Endometrial microvascular endothelial cells (primary cell): ENCODE data around the gene YAP1. TPM values are rescaled to one million over a fixed set of nuclear protein-coding genes. Genes with fewer than 3 reads are reported as not detected.

Source experiments
- in situ Hi-C: cut with HindIII; loops from 2 replicates; pipeline ENCODE4 v1.10.0; 2017; ENCODE audit warnings: low sequenced_read_pairs, low pct_unique_long_range_greater_than_20kb; ENCODE audit errors: inconsistent ontology term
- total RNA-seq: library from RNA; depleted of rRNA; stranded (reverse); fragments of >200 nt; gene quantifications from one replicate; pipeline ENCODE4 v1.2.3, GENCODE V29; 2015; ENCODE audit errors: inconsistent ontology term

Gene YAP1
- 3.2 TPM for total RNA-seq

GRCh38 chr11:102109896-102110760 is at the start of gene YAP1:
Gene YAP1 (plus strand): TSS chr11:102110447. CDS start chr11:102110849, 402 bp downstream.
- in situ Hi-C loops, result no loop called here

- in situ Hi-C loops, result no loop called here
Observed at GRCh38 chr11:102061276-102061675, 49.0 kb upstream of the YAP1 start.

GRCh38 chr11:102062106-102062505 is 48.1 kb upstream of the YAP1 start:
- in situ Hi-C loops, result no loop called here

GRCh38 chr11:102064316-102064715 is 45.9 kb upstream of the YAP1 start:
- in situ Hi-C loops, result no loop called here

GRCh38 chr11:102070766-102071165 is 39.5 kb upstream of the YAP1 start:
- in situ Hi-C loops, result no loop called here

- in situ Hi-C loops, result no loop called here
Observed at GRCh38 chr11:102071497-102072472, 38.5 kb upstream of the YAP1 start.

- in situ Hi-C loops, result no loop called here
Observed at GRCh38 chr11:102073253-102073652, 37.0 kb upstream of the YAP1 start.

GRCh38 chr11:102079625-102080024 is 30.6 kb upstream of the YAP1 start:
- in situ Hi-C loops, result no loop called here

- in situ Hi-C loops, result no loop called here
Observed at GRCh38 chr11:102081313-102081712, 28.9 kb upstream of the YAP1 start.

- in situ Hi-C loops, result no loop called here
Observed at GRCh38 chr11:102085864-102086551, 24.2 kb upstream of the YAP1 start.

GRCh38 chr11:102097186-102097585 is 13.1 kb upstream of the YAP1 start:
- in situ Hi-C loops, result no loop called here

GRCh38 chr11:102099755-102100154 is 10.5 kb upstream of the YAP1 start:
- in situ Hi-C loops, result no loop called here

GRCh38 chr11:102108734-102109440 is 1.4 kb upstream of the YAP1 start:
- in situ Hi-C loops, result no loop called here

- in situ Hi-C loops, result no loop called here
Observed at GRCh38 chr11:102110761-102111010, 439 bp downstream of the YAP1 start.

- in situ Hi-C loops, result no loop called here
Observed at GRCh38 chr11:102111011-102111786, 952 bp downstream of the YAP1 start.

- in situ Hi-C loops, result no loop called here
Observed at GRCh38 chr11:102111787-102112508, 1.7 kb downstream of the YAP1 start.

- in situ Hi-C loops, result no loop called here
Observed at GRCh38 chr11:102112509-102112821, 2.2 kb downstream of the YAP1 start.

GRCh38 chr11:102114032-102114431 is 3.8 kb downstream of the YAP1 start:
- in situ Hi-C loops, result no loop called here
